Measurements from ENCODE around the gene IRGC. TPM values are rescaled to one million over a fixed set of nuclear protein-coding genes. Genes with fewer than 3 reads are reported as not detected.

IRGC gene
- total and polyA plus RNA-seq, 2 of the 13 experiments (the other 11 are each of a cell fraction or from before 2014, with no cell fraction given): not detected

- TF ChIP-seq ZBTB37 (CRISPR knock-in tag; IDR thresholded peaks at IDR 0.05) (0 out of 2 replicates have a peak, but pooled peaks have one; percentile 22), KLF16 (CRISPR knock-in tag; IDR thresholded peaks at IDR 0.05) (peak in 1 of 2 experiments; percentile 65; a peak in 2 of 4 replicates), POLR2G (IDR thresholded peaks at IDR 0.05; ENCODE audit: low read depth, low read length) (peak; percentile 93), RFX5 (IDR thresholded peaks at IDR 0.05; ENCODE audit: low read depth, low read length) (no peak), TCF12 (IDR thresholded peaks at IDR 0.05) (no peak), TCF12 (CRISPR knock-in tag; IDR thresholded peaks at IDR 0.05) (no peak), ZNF598 (CRISPR knock-in tag; IDR thresholded peaks at IDR 0.05; ENCODE audit: borderline replicate concordance) (peak; percentile 70; the same call in 1 of the 2 replicates), RXRA (CRISPR knock-in tag; IDR thresholded peaks at IDR 0.05) (peak; percentile 35; the same call in 1 of the 2 replicates), HOXA3 (CRISPR knock-in tag; IDR thresholded peaks at IDR 0.05) (peak; percentile 91), NFAT5 (CRISPR knock-in tag; IDR thresholded peaks at IDR 0.05) (0 out of 2 replicates have a peak, but pooled peaks have one; percentile 5), ZBTB4 (CRISPR knock-in tag; IDR thresholded peaks at IDR 0.05; ENCODE audit: borderline replicate concordance) (peak; percentile 94; the same call in 1 of the 2 replicates), HBP1 (CRISPR knock-in tag; IDR thresholded peaks at IDR 0.05; ENCODE audit: low read depth) (0 out of 2 replicates have a peak, but pooled peaks have one; percentile 27), ZNF776 (CRISPR knock-in tag; IDR thresholded peaks at IDR 0.05) (peak; percentile 64; the same call in 1 of the 2 replicates)
These were observed 38.8 kb downstream of the IRGC start, which contains the start of gene SMG9 (continued) for GRCh38 chr19:43754503-43755255.

Data from HepG2 (cell line).